HepG2 (cell line): Measurements from ENCODE around the gene PADI4.

ENCODE experiments used
- CCAR2 ChIP-seq: fragments of 200-400 bp; formaldehyde crosslinking; optimal IDR thresholded peaks from 2 replicates; pipeline ENCODE3; 2018; ENCODE audit warnings: low read depth, mild to moderate bottlenecking, low read length, moderate library complexity
- CEBPB ChIP-seq: IDR thresholded peaks from 2 replicates; pipeline ENCODE4 v1.6.1; 2011; ENCODE audit warnings: low read depth, low read length, improper control_type of control experiment, borderline replicate concordance
- CTCF ChIP-seq: sonication (generic); formaldehyde crosslinking; IDR thresholded peaks from 2 replicates; pipeline ENCODE4 v1.5.0; 2020; ENCODE audit warnings: mild to moderate bottlenecking, missing genetic modification reagents, moderate library complexity
- EZH2 ChIP-seq: conservative IDR thresholded peaks from 2 replicates; pipeline ENCODE4 v1.6.1; 2012; ENCODE audit warnings: mild to moderate bottlenecking, low read depth, low read length, moderate library complexity
- GZF1 ChIP-seq: sonication (generic); formaldehyde crosslinking; IDR thresholded peaks from 2 replicates; pipeline ENCODE4 v1.5.1; 2020; ENCODE audit warnings: mild to moderate bottlenecking, missing genetic modification reagents
- JUNB ChIP-seq: sonication (generic); formaldehyde crosslinking; IDR thresholded peaks from 2 replicates; pipeline ENCODE4 v1.8.0; 2022; ENCODE audit warnings: missing genetic modification reagents, mild to moderate bottlenecking, borderline replicate concordance
- KMT2A ChIP-seq: sonication (generic); formaldehyde crosslinking; IDR thresholded peaks from 2 replicates; pipeline ENCODE4 v1.4.0; 2020; ENCODE audit warnings: missing genetic modification reagents
- NR3C1 ChIP-seq: sonication (generic); formaldehyde crosslinking; IDR thresholded peaks from 2 replicates; pipeline ENCODE4 v1.4.0; 2020; ENCODE audit warnings: missing genetic modification reagents
- POLR2A ChIP-seq, 2 experiments: IDR thresholded peaks; 2 replicates each; pipeline ENCODE4 v1.6.1; 2011; ENCODE audit warnings: low read depth in 2 of 2, low read length in 2 of 2, mild to moderate bottlenecking in 1 of 2, moderate library complexity in 1 of 2; ENCODE audit not compliant: insufficient read depth in 1 of 2
- SMC3 ChIP-seq: IDR thresholded peaks from 2 replicates; pipeline ENCODE4 v1.6.1; 2011; ENCODE audit warnings: low read length, improper control_type of control experiment
- SP4 ChIP-seq: sonication (generic); formaldehyde crosslinking; IDR thresholded peaks from 2 replicates; pipeline ENCODE4 v1.8.1; 2023; ENCODE audit warnings: mild to moderate bottlenecking, missing genetic modification reagents

GRCh38 chr1:17270891-17271765 is 36.9 kb upstream of the PADI4 start:
- TF ChIP-seq POLR2A (IDR thresholded peaks at IDR 0.05; ENCODE audit: insufficient read depth in 1 of 2, low read depth in 2 of 2, low read length in 2 of 2), result no peak
- no peak for TF ChIP-seq EZH2
- TF ChIP-seq GZF1 (CRISPR knock-in tag), result no peak
- TF ChIP-seq KMT2A (CRISPR knock-in tag), result no peak
- no peak for TF ChIP-seq SP4 (CRISPR knock-in tag)
- TF ChIP-seq CTCF (CRISPR knock-in tag), result no peak
- no peak for TF ChIP-seq CEBPB
- TF ChIP-seq NR3C1 (CRISPR knock-in tag), result no peak
- TF ChIP-seq JUNB, result no peak
- TF ChIP-seq SMC3, result no peak
- no peak for TF ChIP-seq CCAR2
